GM12892 (cell line): ENCODE results near the gene ZKSCAN8.

Source experiments
- POLR2A ChIP-seq: IDR thresholded peaks from 2 replicates; pipeline ENCODE4 v1.6.1; 2011; ENCODE audit warnings: low read depth, low read length, control low read depth
- TAF1 ChIP-seq: IDR thresholded peaks from 2 replicates; pipeline ENCODE4 v1.6.1; 2011; ENCODE audit warnings: low read depth, mild to moderate bottlenecking, control low read depth, low read length, borderline replicate concordance

- TF ChIP-seq TAF1 (no peak), POLR2A (no peak)
Observed at GRCh38 chr6:28188111-28188979, 46.7 kb downstream of the ZKSCAN8 start.
